ENCODE data around the gene SARNP. TPM values are rescaled to one million over a fixed set of nuclear protein-coding genes. Genes with fewer than 3 reads are reported as not detected.

SARNP gene
- total RNA-seq, 3 donors from 2014 or later = 38.7 to 45.9 (median 41.3) TPM

- DNase-seq (peak in 1 of 3 donors; percentile 30), ATAC-seq (no peak)
- no peaks in the 10 kb centered on the region for H3K9me3 ChIP-seq
- intact Hi-C loops (cut with DNase I, micrococcal nuclease) = no loop called here
- peaks cover 64% of the 10 kb centered on the region for H3K4me1 ChIP-seq (ENCODE audit: low read depth)
- H3K36me3 ChIP-seq (ENCODE audit: low read depth) = no peaks in the 10 kb centered on the region
- TF ChIP-seq CTCF (IDR thresholded peaks at IDR 0.05) = no peak
- no peak overlapping the region for H3K4me3 ChIP-seq
These were observed 98.8 kb downstream of the SARNP start for GRCh38 chr12:55718624-55719275.

- H3K4me3 ChIP-seq = no peak overlapping the region
- no peak for ATAC-seq
- peak in 1 of 3 donors; percentile 32 for DNase-seq
- TF ChIP-seq CTCF (IDR thresholded peaks at IDR 0.05) = no peak
- peaks cover 59% of the 10 kb centered on the region for H3K4me1 ChIP-seq (ENCODE audit: low read depth)
- intact Hi-C loops (cut with DNase I, micrococcal nuclease) = no loop called here
- H3K9me3 ChIP-seq = no peaks in the 10 kb centered on the region
- no peaks in the 10 kb centered on the region for H3K36me3 ChIP-seq (ENCODE audit: low read depth)
These were observed 99.5 kb downstream of the SARNP start for GRCh38 chr12:55718015-55718414.

- Histone ChIP-seq H3K4me1 (ENCODE audit: low read depth) (peaks cover 57% of the 10 kb centered on the region), H3K9me3 (no peaks in the 10 kb centered on the region), H3K4me3 (no peak overlapping the region), H3K36me3 (ENCODE audit: low read depth) (no peaks in the 10 kb centered on the region)
- TF ChIP-seq CTCF (IDR thresholded peaks at IDR 0.05) = no peak
- DNase-seq (peak in 2 of 3 donors; percentile 54 to 71), ATAC-seq (peak; percentile 23)
- intact Hi-C loops (cut with DNase I, micrococcal nuclease) = no loop called here
These were observed 100.2 kb downstream of the SARNP start for GRCh38 chr12:55717011-55718007.

- Histone ChIP-seq H3K9me3 (no peaks in the 10 kb centered on the region), H3K36me3 (ENCODE audit: low read depth) (no peaks in the 10 kb centered on the region), H3K4me1 (ENCODE audit: low read depth) (peaks cover 50% of the 10 kb centered on the region), H3K4me3 (peak overlapping the region; percentile 87)
- TF ChIP-seq CTCF (IDR thresholded peaks at IDR 0.05) = no peak
- DNase-seq (no peak), ATAC-seq (peak; percentile 11)
- intact Hi-C loops (cut with DNase I, micrococcal nuclease) = no loop called here
These were observed 101.0 kb downstream of the SARNP start for GRCh38 chr12:55716582-55716957.

- peak within 1 kb of the TSS; percentile 87 for H3K4me3 ChIP-seq
- TF ChIP-seq CTCF (IDR thresholded peaks at IDR 0.05) = no peak
- ATAC-seq (peak; percentile 80), DNase-seq (peak; percentile 96 to 97 (median 96))
- no peaks in the 10 kb centered on the region for H3K9me3 ChIP-seq
- intact Hi-C loops (cut with DNase I, micrococcal nuclease) = no loop called here
- no peaks in the 10 kb centered on the region for H3K36me3 ChIP-seq (ENCODE audit: low read depth)
- H3K4me1 ChIP-seq (ENCODE audit: low read depth) = peaks cover 44% of the 10 kb centered on the region
These were observed 101.5 kb downstream of the SARNP start, which contains the start of gene BLOC1S1 for GRCh38 chr12:55715833-55716581. Gene BLOC1S1 (plus strand): TSS chr12:55716046. CDS start chr12:55716052, 6 bp downstream.

All from mucosa of descending colon (tissue), 3 donors.